Stimulated activated CD4-positive, alpha-beta T cell treated with anti-CD3 and anti-CD28 coated beads, Interleukin-1b, Interleukin-23, amount 100 ng/mL, for 48 hours (primary cell): Measurements from ENCODE around the gene VDAC2.

Experiments
- DNase-seq: peaks from one replicate; pipeline ENCODE4 v3.0.0-alpha.2; 2020

VDAC2 gene

DNA sequence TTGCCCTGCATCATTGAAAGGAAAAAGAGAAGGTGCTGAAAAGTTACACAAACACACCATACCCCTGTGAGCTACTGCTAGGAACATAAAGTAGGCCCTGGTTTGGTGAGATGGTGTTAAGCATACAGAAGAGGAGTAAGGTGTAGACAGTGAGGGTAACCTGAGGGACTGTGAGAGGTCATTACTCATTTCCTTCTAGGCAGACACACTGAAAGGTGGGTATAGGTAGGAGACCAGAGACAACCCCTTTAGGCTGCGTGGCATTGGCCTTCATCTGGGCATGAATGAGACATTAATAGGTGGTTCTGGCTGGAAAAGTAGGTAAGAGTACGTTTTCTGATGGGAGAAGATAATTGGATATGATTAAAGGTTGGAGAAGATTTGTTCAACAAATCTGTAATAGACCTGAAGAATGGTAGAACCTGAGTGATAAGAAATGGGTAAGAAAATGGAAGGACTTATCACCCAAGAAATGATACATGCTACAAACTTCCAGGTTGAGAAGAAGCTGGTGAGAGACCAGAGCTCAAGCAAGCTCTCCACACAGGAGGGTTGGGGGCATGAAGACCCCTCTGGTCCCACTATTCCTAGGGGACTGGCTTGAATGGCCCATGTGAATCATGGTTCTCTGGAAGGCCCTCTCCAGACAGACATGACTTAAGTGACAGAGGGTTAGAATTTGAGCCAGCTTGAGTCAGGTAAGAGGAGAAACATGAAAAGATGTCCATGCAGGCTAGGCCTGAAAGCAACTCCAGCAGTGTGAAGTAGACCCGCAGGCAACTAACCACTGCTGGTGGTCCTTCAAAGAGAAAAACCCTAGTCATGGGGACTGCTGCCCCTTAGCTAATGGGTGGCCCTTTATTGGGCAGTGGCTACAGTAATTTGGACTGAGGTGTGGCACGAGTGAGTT lies 21.3 kb downstream of the VDAC2 start:
- no peak for DNase-seq

DNA sequence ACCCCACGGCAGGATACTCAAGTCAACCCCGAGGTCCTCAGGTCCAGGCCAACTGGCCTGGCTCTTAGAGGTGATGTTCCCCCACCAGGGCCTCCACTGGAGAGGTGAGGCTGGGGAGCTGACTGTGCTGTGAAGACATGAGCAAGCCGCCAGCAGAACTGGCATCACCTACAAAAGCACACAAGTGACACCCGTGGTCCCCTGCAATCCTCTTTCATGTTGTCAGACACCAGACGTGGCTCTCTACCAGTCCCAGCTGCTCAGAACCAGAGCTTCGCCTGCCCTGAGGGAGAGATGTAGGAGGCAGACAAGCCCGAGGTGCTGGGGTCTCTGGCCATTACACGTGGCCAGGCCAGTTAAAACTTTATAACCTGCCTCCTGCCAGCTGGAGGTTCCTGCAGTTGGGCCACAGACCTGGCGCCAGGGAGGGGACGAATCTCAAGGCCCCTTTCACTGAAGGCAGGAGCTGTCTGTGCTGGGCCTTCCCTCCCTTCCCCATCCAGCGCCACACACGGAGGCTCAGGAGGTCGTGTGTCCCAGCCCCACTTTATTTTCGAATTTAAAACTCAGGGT lies 22.9 kb downstream of the VDAC2 start:
- DNase-seq, result peak; percentile 19

DNA sequence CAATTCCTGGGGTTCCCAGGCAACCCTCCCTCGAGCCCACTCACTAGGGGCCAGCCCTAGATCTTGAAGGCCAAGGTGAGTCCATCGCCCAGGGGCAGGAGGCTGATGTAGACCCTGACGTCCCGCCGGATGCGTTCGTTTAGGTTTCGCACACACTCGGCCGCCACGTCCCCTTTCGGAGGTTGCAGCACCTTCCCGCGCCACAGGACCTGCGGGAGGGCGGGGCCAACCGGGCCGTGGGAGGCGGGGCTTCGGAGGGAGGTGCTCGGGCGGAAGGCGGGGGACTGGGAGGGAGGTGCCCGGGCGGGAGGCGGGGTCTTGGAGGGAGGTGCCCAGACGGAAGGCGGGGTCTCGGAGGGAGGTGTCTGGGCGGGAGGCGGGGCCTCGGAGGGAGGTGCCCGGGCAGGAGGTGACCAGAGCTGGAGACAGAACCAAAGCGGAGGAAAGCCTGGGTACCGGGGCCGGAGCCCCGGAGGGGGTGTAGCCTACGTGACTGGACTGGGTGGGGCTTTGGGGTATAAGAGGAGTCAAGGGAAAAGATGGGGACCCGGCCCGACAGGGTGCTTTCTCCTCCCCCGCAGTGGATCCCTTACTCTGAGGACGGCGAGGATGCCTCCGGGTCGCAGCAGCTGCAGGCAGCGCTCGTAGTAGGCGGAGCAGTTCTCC lies 23.6 kb downstream of the VDAC2 start:
- peak; percentile 98 for DNase-seq

- peak; percentile 13 for DNase-seq
These were observed 24.2 kb downstream of the VDAC2 start for GRCh38 chr10:75234683-75235374.

DNA sequence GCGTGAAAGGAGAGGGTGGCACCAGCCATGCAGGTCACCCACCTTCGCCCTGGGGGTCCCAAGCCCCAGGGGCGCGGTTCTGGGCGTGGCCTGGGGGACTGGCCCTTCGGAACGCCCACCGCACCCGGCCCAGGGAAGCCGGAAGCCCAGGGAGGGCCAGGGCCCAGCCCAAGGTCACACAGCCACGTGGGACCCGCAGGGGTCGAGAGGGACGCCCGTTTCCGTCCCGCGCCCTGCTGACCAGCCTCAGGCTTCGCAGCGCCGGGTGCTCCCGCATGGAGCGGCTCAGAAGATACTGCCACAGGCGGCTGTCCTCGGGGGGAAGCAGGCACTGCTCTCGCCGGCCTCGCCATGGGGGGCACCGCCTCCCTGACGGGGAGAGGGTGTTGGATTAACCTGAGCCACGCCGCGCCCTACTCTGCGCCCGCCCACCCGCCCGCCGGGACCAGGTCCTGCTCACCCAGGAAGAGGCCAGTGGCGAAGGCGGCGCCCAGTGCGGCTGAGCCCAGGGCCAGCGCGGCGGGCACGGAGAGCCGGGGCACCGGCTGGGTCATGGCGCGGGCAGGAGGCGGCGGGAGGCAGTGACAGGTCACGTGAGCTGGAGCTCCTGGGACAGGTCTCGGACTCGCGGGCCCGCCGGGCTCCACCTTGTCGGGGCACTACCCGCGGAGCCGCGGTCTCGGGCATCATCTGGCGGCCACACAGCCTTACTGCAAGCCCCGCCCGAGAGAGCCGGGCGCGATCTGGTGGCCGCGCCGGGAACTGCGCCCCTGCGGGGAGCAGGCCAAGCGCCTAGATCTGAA lies 25.0 kb downstream of the VDAC2 start, which contains the start of gene COMTD1:
Gene COMTD1 (minus strand): TSS at position 583 of the 803 bp plus-strand sequence. CDS start 29 bp downstream, at position 554.
- DNase-seq, result peak; percentile 97

DNA sequence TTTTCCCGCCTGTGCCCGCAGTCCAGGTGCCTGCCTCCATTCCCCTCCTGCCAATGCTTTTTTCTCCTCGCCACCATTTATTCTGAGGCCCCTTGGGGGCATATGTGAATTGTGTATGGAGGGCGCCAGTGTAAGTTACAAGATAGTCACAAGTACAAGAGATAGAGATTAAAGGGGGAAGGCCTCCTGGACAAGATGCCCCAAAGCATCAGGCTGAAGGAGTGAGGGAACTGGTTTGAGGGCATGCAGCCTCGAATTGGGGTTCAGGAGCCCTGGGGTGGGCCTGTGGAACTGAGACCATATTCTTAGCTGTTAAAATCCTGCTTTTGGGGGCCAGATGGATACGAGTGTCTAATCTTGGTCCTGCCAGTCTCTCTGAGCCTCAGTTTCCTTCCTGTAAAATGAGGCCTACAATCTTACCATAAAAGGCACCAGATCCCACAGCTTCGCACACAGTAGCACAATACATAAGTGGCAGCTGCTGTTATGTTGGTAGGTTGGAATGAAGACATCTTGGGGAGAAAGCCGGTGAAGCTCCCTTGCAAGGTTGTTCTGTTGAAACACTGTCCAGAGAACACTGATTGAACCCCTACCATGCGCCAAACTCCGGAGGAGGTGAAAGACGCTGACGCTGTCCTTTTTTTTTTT lies 25.7 kb downstream of the VDAC2 start:
- no peak for DNase-seq

DNA sequence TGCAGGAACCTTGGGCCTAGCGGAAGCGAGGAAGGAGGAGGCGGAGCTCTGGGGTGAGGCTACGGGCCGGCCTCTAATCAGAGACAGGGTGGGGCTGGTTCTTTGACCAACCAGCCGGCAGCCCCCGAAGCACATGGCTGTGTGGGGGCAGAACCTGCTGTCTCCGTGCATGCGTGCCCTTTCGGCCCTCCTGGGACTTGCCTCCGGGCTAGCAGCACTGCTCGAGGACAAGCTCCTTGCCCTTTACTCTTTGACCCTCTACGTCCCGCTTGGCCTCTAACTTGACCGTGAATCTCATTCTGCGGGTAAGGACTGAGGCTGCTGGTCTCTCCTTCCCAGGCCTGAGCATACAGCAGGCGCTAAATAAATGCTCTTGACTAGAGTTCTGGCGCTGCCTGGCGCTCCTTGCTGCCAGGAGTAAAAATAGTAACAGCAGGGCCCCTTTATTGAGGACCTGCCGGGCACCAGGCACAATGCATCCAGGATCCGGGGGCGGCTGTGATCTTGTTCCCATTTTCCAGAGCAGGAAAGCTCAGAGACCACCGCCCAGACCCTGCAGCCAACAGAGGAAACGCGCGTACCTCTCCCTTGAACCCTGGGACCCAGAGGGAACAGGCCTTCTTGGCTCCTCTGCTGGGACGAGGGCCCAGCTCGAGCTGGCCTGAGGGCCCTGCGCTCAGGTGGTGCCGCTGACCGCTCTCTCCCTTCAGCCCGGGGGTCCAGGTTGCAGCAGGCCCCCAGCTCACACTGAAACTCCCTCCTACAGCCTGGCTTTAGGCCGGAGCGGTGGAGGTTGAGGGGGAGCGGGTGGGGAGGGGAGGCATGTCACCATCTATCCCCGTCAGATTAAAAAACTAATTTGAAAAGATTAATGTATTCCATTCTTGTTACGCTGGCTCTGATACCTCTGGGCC lies 27.8 kb downstream of the VDAC2 start:
- DNase-seq, result no peak

- no peak for DNase-seq
These were observed 28.6 kb downstream of the VDAC2 start for GRCh38 chr10:75239096-75239790.

- DNase-seq, result no peak
These were observed 29.9 kb downstream of the VDAC2 start for GRCh38 chr10:75240329-75241076.

DNA sequence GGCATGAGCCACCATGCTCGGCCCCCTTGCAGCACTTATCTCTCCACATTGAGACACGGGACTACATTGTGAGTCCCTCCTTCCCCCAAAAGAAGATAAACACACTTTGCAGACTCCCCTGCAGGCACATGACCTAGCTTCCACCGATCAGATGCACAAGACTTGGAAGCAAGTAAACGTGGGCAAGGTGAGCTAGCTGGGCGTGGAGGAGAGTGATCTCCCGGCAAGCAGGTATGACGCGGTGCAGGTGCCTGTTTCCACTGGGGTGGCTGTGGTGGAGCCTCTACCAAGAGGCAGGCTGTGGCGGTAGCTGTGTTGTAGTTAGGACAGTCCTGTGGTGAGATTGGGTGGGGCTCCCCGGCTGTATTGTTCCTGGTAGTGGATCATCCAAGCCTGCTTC lies 32.8 kb downstream of the VDAC2 start:
- DNase-seq, result no peak

DNA sequence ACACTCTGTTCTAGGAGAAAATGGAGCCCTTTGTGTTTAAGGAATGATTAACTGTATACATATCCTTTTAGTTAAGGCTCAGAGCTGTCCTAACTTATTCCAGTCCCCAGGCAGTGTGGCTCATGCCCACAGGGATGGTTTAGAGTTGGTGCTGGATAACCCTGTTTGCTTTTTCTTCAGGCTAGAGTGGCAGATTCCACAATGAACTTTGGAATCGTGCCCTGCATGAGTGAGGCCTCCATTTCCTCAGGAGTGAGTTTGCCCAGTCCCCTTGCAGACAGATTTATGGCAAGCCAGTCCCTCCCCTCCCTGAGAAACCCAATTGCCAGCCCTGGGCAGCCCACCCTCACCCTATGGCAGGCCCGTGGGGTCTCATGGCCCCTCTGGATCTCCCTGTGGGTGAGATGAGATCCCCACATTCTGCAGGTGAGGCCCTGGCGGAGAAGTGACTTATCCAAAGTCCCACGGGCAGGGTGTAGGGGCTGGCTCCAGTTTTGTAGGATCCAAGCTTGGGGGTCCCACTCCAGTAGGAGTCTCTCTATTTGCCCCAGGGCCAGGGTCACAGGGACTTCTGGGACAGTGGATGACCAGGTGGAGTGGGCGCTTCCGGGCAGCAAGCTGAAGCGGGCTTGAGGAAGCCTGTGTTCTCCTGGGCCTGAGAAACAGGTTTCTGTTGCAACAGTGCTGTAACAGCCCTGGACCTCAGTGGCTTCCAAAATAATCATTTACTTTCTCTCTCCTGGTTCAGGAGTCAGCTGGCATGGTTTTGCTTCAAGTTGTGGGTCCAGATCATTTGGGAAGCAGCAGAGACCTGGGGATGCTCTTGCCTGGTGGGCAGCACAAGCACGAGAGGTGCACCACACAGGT lies 34.1 kb downstream of the VDAC2 start:
- no peak for DNase-seq

- no peak for DNase-seq
These were observed 35.0 kb downstream of the VDAC2 start for GRCh38 chr10:75245354-75246250.

GRCh38 chr10:75246506-75246905 lies 35.9 kb downstream of the VDAC2 start:
- no peak for DNase-seq

GRCh38 chr10:75247797-75248196 lies 37.2 kb downstream of the VDAC2 start:
- no peak for DNase-seq

GRCh38 chr10:75250934-75251333 lies 40.3 kb downstream of the VDAC2 start:
- DNase-seq, result no peak

DNA sequence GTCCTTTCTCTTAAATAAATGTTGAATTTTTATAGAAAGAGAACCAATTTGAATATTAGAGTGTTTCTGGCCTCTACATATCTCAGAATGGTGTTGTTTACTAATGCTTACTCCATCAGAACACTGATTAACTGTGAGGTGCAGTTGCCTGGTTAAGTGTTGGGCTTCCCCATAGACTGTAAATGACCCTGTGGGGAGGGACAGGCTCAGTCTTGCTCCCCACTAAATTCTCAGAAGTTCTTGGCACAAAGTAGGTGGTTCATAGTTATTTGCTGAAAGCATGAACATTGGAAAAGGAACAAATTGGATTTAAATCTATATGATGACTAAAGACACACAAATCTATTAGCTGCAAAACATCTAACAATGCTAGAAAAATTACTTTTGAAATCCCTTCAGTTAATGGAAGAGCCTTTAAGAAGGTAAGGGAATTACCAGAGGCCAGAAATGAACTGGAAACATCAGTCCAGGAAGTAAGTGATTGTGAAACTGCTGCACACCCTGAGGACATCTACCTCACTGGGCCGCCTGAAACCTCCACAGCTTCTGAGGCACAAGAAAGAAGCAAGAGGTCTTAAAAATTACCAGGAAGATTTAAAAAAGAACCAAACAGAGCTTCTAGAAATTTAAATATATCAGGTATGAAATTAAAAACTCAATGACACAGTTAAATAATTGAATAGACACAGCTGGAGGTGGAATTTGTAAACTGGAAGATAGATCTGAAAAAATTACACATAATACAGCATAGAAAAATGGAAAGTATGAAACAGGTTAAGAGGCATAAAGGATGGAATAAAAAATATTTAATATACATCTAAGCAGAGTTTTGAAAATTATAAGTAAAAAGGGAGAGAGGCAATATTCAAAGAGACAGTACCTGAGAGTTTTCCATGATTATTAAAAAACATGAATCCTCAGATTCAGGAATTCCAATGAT lies 43.0 kb downstream of the VDAC2 start:
- no peak for DNase-seq
